Osteoblast (primary cell): ENCODE results near the gene COL6A1. TPM values are rescaled to one million over a fixed set of nuclear protein-coding genes. Genes with fewer than 3 reads are reported as not detected.
A peak's percentile ranks its signal among the peaks of the same experiment; 100 is the strongest.

ENCODE experiments used
- DNase-seq: peaks from one replicate; pipeline ENCODE4 v3.0.0; 2011; ENCODE audit warnings: low spot score, mixed read lengths; ENCODE audit not compliant: insufficient read length; ENCODE audit errors: missing footprints
- H2AFZ ChIP-seq: 2 replicates; pipeline ENCODE4 v1.6.0; 2011; ENCODE audit warnings: mild to moderate bottlenecking, low read length
- H3K27ac ChIP-seq: 2 replicates; pipeline ENCODE4 v1.5.1; 2011; ENCODE audit warnings: mild to moderate bottlenecking, low read depth, low read length, moderate library complexity
- H3K27me3 ChIP-seq: 2 replicates; pipeline ENCODE4 v1.6.0; 2012; ENCODE audit warnings: mild to moderate bottlenecking, control low read depth, inconsistent platforms, low read length, moderate library complexity; ENCODE audit not compliant: insufficient read depth
- H3K36me3 ChIP-seq: 2 replicates; pipeline ENCODE4 v1.5.1; 2011; ENCODE audit warnings: mild to moderate bottlenecking, low read length, control low read depth, moderate library complexity; ENCODE audit not compliant: insufficient read depth
- H3K4me1 ChIP-seq: 2 replicates; pipeline ENCODE4 v1.5.1; 2011; ENCODE audit warnings: mild to moderate bottlenecking, low read length, control low read depth, moderate library complexity; ENCODE audit not compliant: insufficient read depth
- H3K4me2 ChIP-seq: 2 replicates; pipeline ENCODE4 v1.6.0; 2011; ENCODE audit warnings: mild to moderate bottlenecking, low read length; ENCODE audit not compliant: insufficient read depth
- H3K4me3 ChIP-seq: fragments of 200-600 bp; sonication (generic); 3 replicates; pipeline ENCODE4 v1.5.1; 2012; ENCODE audit warnings: mild to moderate bottlenecking, low read length, inconsistent platforms; ENCODE audit not compliant: insufficient read depth
- H3K79me2 ChIP-seq: 2 replicates; pipeline ENCODE4 v1.6.0; 2012; ENCODE audit warnings: mild to moderate bottlenecking, low read length, control low read depth, inconsistent platforms; ENCODE audit not compliant: insufficient read depth
- H3K9me3 ChIP-seq: 2 replicates; pipeline ENCODE4 v1.5.1; 2011; ENCODE audit warnings: low read depth, low read length, control low read depth
- H4K20me1 ChIP-seq: 2 replicates; pipeline ENCODE4 v1.6.0; 2012; ENCODE audit warnings: mild to moderate bottlenecking, low read length, control low read depth; ENCODE audit not compliant: insufficient read depth
- total RNA-seq: library from RNA; depleted of rRNA; stranded (reverse); fragments of >200 nt; gene quantifications from 2 replicates; pipeline ENCODE4 v1.2.3, GENCODE V29; 2012
- TF ChIP-seq, protein P1 (sequence below): IDR thresholded peaks from 2 replicates; pipeline ENCODE4 v1.5.1; 2011; ENCODE audit warnings: mild to moderate bottlenecking, low read depth, low read length, moderate library complexity; ENCODE audit errors: extremely low read depth

The COL6A1 gene, protein sequence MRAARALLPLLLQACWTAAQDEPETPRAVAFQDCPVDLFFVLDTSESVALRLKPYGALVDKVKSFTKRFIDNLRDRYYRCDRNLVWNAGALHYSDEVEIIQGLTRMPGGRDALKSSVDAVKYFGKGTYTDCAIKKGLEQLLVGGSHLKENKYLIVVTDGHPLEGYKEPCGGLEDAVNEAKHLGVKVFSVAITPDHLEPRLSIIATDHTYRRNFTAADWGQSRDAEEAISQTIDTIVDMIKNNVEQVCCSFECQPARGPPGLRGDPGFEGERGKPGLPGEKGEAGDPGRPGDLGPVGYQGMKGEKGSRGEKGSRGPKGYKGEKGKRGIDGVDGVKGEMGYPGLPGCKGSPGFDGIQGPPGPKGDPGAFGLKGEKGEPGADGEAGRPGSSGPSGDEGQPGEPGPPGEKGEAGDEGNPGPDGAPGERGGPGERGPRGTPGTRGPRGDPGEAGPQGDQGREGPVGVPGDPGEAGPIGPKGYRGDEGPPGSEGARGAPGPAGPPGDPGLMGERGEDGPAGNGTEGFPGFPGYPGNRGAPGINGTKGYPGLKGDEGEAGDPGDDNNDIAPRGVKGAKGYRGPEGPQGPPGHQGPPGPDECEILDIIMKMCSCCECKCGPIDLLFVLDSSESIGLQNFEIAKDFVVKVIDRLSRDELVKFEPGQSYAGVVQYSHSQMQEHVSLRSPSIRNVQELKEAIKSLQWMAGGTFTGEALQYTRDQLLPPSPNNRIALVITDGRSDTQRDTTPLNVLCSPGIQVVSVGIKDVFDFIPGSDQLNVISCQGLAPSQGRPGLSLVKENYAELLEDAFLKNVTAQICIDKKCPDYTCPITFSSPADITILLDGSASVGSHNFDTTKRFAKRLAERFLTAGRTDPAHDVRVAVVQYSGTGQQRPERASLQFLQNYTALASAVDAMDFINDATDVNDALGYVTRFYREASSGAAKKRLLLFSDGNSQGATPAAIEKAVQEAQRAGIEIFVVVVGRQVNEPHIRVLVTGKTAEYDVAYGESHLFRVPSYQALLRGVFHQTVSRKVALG
- total RNA-seq = 1,531 and 1,612 TPM in 2 replicates

GRCh38 chr21:45981151-45982091 lies at the start of gene COL6A1:
TSS of gene COL6A1 (plus strand) at chr21:45981770. CDS start at chr21:45981851, 81 bp downstream.
- H3K4me1 ChIP-seq = peaks cover 24% of the 10 kb centered on the region
- peak within 1 kb of the TSS; percentile 90 for H2AFZ ChIP-seq
- peak within 1 kb of the TSS; percentile 82 for H3K4me2 ChIP-seq
- H3K4me3 ChIP-seq = peak within 1 kb of the TSS; percentile 97
- H3K9me3 ChIP-seq = no peaks in the 10 kb centered on the region
- TF ChIP-seq, protein P1, sequence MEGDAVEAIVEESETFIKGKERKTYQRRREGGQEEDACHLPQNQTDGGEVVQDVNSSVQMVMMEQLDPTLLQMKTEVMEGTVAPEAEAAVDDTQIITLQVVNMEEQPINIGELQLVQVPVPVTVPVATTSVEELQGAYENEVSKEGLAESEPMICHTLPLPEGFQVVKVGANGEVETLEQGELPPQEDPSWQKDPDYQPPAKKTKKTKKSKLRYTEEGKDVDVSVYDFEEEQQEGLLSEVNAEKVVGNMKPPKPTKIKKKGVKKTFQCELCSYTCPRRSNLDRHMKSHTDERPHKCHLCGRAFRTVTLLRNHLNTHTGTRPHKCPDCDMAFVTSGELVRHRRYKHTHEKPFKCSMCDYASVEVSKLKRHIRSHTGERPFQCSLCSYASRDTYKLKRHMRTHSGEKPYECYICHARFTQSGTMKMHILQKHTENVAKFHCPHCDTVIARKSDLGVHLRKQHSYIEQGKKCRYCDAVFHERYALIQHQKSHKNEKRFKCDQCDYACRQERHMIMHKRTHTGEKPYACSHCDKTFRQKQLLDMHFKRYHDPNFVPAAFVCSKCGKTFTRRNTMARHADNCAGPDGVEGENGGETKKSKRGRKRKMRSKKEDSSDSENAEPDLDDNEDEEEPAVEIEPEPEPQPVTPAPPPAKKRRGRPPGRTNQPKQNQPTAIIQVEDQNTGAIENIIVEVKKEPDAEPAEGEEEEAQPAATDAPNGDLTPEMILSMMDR = no peak
- peaks cover 36% of the 10 kb centered on the region for H3K36me3 ChIP-seq
- H4K20me1 ChIP-seq = peaks cover 38% of the 10 kb centered on the region
- H3K79me2 ChIP-seq = peaks cover 55% of the 10 kb centered on the region
- DNase-seq = peak; percentile 99
- no peaks in the 10 kb centered on the region for H3K27me3 ChIP-seq
- peak within 1 kb of the TSS; percentile 94 for H3K27ac ChIP-seq

- TF ChIP-seq, protein P1 = no peak
- Histone ChIP-seq H2AFZ (no peak overlapping the region), H3K9me3 (peaks cover 8% of the 10 kb centered on the region), H3K36me3 (no peaks in the 10 kb centered on the region), H3K4me1 (no peaks in the 10 kb centered on the region), H3K4me3 (no peak overlapping the region), H3K79me2 (no peaks in the 10 kb centered on the region), H3K27me3 (no peaks in the 10 kb centered on the region), H4K20me1 (no peaks in the 10 kb centered on the region), H3K27ac (no peak overlapping the region), H3K4me2 (no peak overlapping the region)
- DNase-seq = peak; percentile 69
These were observed 48.6 kb upstream of the COL6A1 start for GRCh38 chr21:45932922-45933502.

DNA sequence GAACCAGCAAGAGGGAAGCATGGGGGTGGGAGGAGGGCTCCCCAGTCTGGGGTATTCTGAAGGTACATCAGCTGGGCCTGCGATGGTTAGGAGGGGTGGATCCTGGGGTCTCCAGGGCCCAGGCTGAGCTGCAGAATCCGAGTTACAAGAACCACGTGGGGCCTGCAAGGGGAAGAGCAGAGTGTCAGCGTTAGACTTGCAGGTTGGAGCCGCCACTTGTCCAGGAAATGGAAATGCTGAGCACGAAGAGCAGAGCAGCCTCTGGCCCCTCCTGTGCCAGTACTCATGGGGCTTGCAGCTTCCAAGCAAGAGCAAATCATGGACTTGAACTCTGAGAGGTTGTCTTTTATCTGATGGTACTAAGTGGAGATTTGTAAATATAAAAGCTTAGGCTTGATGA lies 47.5 kb upstream of the COL6A1 start:
- Histone ChIP-seq H2AFZ (no peak overlapping the region), H4K20me1 (no peaks in the 10 kb centered on the region), H3K79me2 (no peaks in the 10 kb centered on the region), H3K4me2 (no peak overlapping the region), H3K36me3 (no peaks in the 10 kb centered on the region), H3K4me1 (no peaks in the 10 kb centered on the region), H3K27me3 (no peaks in the 10 kb centered on the region), H3K9me3 (peaks cover 8% of the 10 kb centered on the region), H3K27ac (no peak overlapping the region), H3K4me3 (no peak overlapping the region)
- TF ChIP-seq, protein P1 = no peak
- peak; percentile 18 for DNase-seq
